HG02938 (cell line): ENCODE results near the gene RRBP1.

Experiments used
- ATAC-seq: cut with Tn5 transposase; IDR thresholded peaks from one replicate; pipeline ENCODE4 v1.9.1; 2021; ENCODE audit warnings: mild to moderate bottlenecking, moderate library complexity; ENCODE audit not compliant: unreplicated experiment

Gene RRBP1

GRCh38 chr20:17650301-17651128 is 31.5 kb downstream of the RRBP1 start:
- ATAC-seq, result no peak

GRCh38 chr20:17648791-17649730 is 33.0 kb downstream of the RRBP1 start:
- ATAC-seq, result no peak

- ATAC-seq, result no peak
Observed at GRCh38 chr20:17648315-17648646, 33.8 kb downstream of the RRBP1 start.

- no peak for ATAC-seq
Observed at GRCh38 chr20:17647391-17648314, 34.4 kb downstream of the RRBP1 start.

- no peak for ATAC-seq
Observed at GRCh38 chr20:17646961-17647301, 35.1 kb downstream of the RRBP1 start.

- ATAC-seq, result no peak
Observed at GRCh38 chr20:17646209-17646960, 35.7 kb downstream of the RRBP1 start.

GRCh38 chr20:17645546-17646208 is 36.4 kb downstream of the RRBP1 start:
- no peak for ATAC-seq

GRCh38 chr20:17645010-17645409 is 37.0 kb downstream of the RRBP1 start:
- no peak for ATAC-seq

GRCh38 chr20:17644451-17644850 is 37.6 kb downstream of the RRBP1 start:
- ATAC-seq, result no peak

- no peak for ATAC-seq
Observed at GRCh38 chr20:17643531-17644188, 38.4 kb downstream of the RRBP1 start.

- no peak for ATAC-seq
Observed at GRCh38 chr20:17642404-17643269, 39.4 kb downstream of the RRBP1 start.

- no peak for ATAC-seq
Observed at GRCh38 chr20:17641993-17642392, 40.0 kb downstream of the RRBP1 start.

- ATAC-seq, result no peak
Observed at GRCh38 chr20:17641520-17641964, 40.5 kb downstream of the RRBP1 start.

- ATAC-seq, result no peak
Observed at GRCh38 chr20:17640875-17641378, 41.1 kb downstream of the RRBP1 start.

GRCh38 chr20:17640146-17640874 is 41.7 kb downstream of the RRBP1 start:
- ATAC-seq, result no peak

- ATAC-seq, result no peak
Observed at GRCh38 chr20:17638835-17639407, 43.1 kb downstream of the RRBP1 start.
